ENCODE results near the gene ZNF496. TPM values are rescaled to one million over a fixed set of nuclear protein-coding genes. Genes with fewer than 3 reads are reported as not detected.
"Not testable (repeated sequence)": the region's sequence is repeated elsewhere in the genome, so short reads cannot be mapped to it uniquely, and the experiment has no call there.

Gene ZNF496
- total RNA-seq, 2 donors from 2014 or later = 11.7 to 15.6 TPM

DNA sequence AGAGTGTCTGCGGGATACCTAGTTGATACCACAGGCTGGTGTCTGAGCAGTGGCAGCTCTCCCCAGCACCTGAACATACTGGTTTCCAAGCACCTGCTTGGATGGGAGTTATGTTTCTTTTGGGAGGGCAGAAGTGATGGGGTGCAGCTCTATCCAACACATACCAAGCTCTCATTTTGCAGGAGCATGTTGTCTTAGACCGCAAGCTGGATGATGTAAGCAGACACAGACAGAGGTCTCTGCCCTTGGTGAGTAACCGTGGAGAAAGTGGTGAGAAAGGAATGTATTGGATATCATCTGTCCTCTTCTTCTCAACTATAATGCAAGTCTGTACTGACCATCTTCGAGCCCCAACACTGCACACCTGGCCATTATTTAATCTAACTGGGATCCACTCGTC is 37.4 kb downstream of the ZNF496 start:
- no peak for DNase-seq
- no peaks in the 10 kb centered on the region for H3K4me1 ChIP-seq
- H3K9me3 ChIP-seq = no peaks in the 10 kb centered on the region
- TF ChIP-seq, protein P1, sequence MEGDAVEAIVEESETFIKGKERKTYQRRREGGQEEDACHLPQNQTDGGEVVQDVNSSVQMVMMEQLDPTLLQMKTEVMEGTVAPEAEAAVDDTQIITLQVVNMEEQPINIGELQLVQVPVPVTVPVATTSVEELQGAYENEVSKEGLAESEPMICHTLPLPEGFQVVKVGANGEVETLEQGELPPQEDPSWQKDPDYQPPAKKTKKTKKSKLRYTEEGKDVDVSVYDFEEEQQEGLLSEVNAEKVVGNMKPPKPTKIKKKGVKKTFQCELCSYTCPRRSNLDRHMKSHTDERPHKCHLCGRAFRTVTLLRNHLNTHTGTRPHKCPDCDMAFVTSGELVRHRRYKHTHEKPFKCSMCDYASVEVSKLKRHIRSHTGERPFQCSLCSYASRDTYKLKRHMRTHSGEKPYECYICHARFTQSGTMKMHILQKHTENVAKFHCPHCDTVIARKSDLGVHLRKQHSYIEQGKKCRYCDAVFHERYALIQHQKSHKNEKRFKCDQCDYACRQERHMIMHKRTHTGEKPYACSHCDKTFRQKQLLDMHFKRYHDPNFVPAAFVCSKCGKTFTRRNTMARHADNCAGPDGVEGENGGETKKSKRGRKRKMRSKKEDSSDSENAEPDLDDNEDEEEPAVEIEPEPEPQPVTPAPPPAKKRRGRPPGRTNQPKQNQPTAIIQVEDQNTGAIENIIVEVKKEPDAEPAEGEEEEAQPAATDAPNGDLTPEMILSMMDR (IDR thresholded peaks at IDR 0.05) = no peak
- H3K27ac ChIP-seq = no peak overlapping the region
- H3K9ac ChIP-seq (ENCODE audit: low read depth in 2 of 2, low read length in 2 of 2) = no peak overlapping the region
- H3K36me3 ChIP-seq = no peaks in the 10 kb centered on the region
- intact Hi-C loops (cut with DNase I) = no loop called here
- H3K4me3 ChIP-seq = no peak overlapping the region
- no peaks in the 10 kb centered on the region for H3K27me3 ChIP-seq

DNA sequence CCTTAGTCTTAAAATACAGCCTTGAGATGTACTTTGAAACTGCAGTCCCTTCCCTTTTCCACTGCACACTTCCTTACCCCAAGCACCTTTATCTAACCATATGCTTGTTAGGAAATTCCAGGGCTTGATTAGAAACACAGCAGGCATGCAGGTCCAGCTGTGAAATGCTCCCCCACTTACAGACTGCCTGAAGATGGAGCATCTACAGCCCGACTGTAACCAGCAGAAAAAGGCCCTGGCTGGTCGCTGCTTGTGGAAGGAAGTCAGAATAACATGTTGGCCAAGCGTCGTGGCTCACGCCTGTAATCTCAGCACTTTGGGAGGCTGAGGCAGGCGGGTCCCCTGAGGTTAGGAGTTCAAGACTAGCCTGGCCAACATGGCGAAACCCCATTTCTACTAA is 38.6 kb downstream of the ZNF496 start:
- H3K9me3 ChIP-seq = no peaks in the 10 kb centered on the region
- no peaks in the 10 kb centered on the region for H3K4me1 ChIP-seq
- H3K9ac ChIP-seq (ENCODE audit: low read depth in 2 of 2, low read length in 2 of 2) = no peak overlapping the region
- intact Hi-C loops (cut with DNase I) = no loop called here
- TF ChIP-seq, protein P1 (IDR thresholded peaks at IDR 0.05) = no peak
- no peak overlapping the region for H3K4me3 ChIP-seq
- no peak overlapping the region for H3K27ac ChIP-seq
- DNase-seq = no peak
- no peaks in the 10 kb centered on the region for H3K27me3 ChIP-seq
- no peaks in the 10 kb centered on the region for H3K36me3 ChIP-seq

DNA sequence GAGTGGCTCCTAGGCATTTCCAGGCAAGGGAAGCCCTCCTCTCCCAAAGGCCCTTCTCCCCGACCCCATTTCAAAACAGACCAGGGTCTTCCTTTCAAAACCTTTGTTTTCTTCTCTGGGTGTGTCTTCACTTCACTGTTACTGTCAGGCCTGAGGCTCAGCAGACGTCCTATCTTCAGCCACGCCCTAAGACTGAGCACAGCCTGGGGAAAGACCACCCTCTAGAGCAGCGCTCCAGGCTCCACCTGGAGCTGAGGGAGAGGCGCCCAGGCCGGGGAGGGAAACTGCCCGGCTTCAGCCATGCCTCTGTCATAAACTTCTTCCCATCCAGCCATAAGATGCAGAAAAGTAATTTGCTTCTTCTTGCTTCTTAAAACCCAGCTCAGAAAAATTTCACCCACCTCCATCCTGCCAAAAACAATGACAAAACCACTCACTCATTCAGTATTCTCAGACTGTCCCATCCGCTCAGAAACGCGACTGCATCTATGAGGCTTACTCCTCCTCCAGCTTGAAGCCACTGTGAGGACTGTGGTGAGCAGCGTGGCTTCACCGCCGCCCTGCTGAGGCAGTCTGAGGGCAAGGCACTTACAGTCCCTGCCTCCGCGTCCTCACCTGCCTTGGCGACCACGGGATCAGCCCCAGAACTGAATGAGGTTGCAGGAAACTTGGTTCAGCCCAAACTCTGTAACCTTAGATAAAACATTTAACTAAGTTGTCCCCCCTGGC is 39.7 kb downstream of the ZNF496 start:
- TF ChIP-seq, protein P1 (IDR thresholded peaks at IDR 0.05) = no peak
- no peak for DNase-seq

DNA sequence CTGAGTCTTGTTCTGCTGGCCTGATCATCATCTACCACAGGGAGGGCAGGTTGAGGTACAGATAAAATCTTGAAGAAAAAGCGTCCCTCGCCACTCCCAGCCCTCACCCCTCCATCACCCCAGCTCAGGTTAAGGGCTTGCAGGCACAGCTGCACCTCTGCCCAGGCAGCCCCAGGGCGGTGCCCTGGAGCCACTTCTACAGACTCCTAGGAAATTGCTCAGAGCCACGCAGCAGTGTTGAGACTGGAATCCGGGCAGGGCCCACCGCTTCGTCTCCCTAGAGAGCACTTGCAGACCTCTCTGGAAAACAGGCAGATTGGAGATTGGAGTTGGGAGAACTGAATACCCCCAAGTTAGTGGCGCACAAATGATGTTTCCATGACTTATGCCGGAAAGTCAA is 40.5 kb downstream of the ZNF496 start:
- no peak for DNase-seq
- H3K9ac ChIP-seq (ENCODE audit: low read depth in 2 of 2, low read length in 2 of 2) = no peak overlapping the region
- TF ChIP-seq, protein P1 (IDR thresholded peaks at IDR 0.05) = no peak
- H3K9me3 ChIP-seq = no peaks in the 10 kb centered on the region
- H3K36me3 ChIP-seq = no peaks in the 10 kb centered on the region
- no peak overlapping the region for H3K4me3 ChIP-seq
- no peak overlapping the region for H3K27ac ChIP-seq
- no peaks in the 10 kb centered on the region for H3K4me1 ChIP-seq
- intact Hi-C loops (cut with DNase I) = no loop called here
- H3K27me3 ChIP-seq = no peaks in the 10 kb centered on the region

More for the DNA sequence above, 39.7 kb downstream of the ZNF496 start:
- Histone ChIP-seq H3K27ac (no peak overlapping the region), H3K4me3 (no peak overlapping the region), H3K9ac (ENCODE audit: low read depth in 2 of 2, low read length in 2 of 2) (no peak overlapping the region), H3K36me3 (no peaks in the 10 kb centered on the region), H3K4me1 (no peaks in the 10 kb centered on the region), H3K9me3 (no peaks in the 10 kb centered on the region), H3K27me3 (no peaks in the 10 kb centered on the region)
- intact Hi-C loops (cut with DNase I) = no loop called here

DNA sequence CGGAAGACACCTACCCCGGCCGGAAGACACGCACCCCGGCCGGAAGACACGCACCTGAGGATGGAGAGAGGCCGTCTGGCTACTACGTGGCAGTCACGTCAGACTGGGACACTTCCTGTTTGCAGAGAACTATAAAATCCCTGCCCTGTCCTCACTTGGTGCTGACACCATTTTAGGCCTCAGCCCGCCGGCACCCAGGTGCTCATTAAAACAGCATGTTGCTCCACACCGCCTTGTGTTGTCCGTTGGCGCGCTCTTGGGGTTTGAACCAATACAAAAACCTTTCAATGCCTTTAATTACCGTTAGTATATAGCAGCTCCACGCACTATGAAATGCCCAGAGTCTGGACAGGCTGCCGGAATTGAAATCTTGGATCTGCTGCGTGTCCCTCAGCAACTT is 41.1 kb downstream of the ZNF496 start:
- no peaks in the 10 kb centered on the region for H3K27me3 ChIP-seq
- TF ChIP-seq, protein P1 (IDR thresholded peaks at IDR 0.05) = no peak
- DNase-seq = no peak
- H3K9me3 ChIP-seq = no peaks in the 10 kb centered on the region
- no peak overlapping the region for H3K27ac ChIP-seq
- H3K9ac ChIP-seq (ENCODE audit: low read depth in 2 of 2, low read length in 2 of 2) = no peak overlapping the region
- no peaks in the 10 kb centered on the region for H3K4me1 ChIP-seq
- intact Hi-C loops (cut with DNase I) = no loop called here
- no peak overlapping the region for H3K4me3 ChIP-seq
- no peaks in the 10 kb centered on the region for H3K36me3 ChIP-seq

DNA sequence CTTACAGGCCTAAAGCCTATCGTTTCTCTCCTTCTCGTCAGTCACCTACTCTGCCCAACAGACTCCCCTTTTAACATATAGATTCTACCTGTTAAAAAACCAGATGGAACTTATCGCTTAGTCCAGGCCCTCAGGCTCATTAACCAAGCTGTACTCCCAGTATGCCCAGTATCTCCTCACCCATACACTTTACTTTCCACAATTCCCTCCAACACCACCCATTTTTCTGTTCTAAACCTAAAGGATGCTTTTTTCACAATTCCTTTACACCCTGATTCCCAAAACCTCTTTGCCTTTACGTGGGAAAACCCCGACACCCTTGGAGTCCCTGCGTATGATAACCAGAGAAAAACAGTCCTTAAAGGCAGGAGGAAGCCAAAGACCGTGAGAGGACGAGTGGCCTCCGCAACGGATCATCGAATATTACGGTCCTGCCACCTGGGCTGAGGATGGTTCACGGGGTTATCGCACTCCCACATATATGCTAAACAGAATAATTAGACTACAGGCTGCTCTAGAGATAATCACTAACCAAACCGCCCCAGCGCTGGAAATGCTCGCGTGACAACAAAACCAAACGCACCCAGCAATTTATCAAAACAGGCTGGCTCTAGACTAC is 42.3 kb downstream of the ZNF496 start:
- intact Hi-C loops (cut with DNase I); H3K4me1 ChIP-seq; H3K4me3 ChIP-seq; DNase-seq; H3K9ac ChIP-seq (ENCODE audit: low read depth in 2 of 2, low read length in 2 of 2); H3K27me3 ChIP-seq; H3K27ac ChIP-seq; H3K36me3 ChIP-seq; H3K9me3 ChIP-seq: not testable (repeated sequence)
